A673 (cell line): Measurements from ENCODE around the gene GLRX3. TPM values are rescaled to one million over a fixed set of nuclear protein-coding genes. Genes with fewer than 3 reads are reported as not detected.

Experiments
- BruUV-seq: library from RNA; stranded (reverse); fragments of 400-500 nt; replicated peaks from 2 replicates; lab custom pipeline; 2021; lab: Mats Ljungman, UMichigan
- CTCF ChIA-PET: fragments of 300-600 bp; sonication (Branson Sonifier 250); formaldehyde crosslinking; loops from one replicate; lab custom pipeline; 2022; ENCODE audit warnings: antibody characterized with exemption; lab: Charles Lee
- POLR2A ChIA-PET: fragments of 300-600 bp; sonication (Branson Sonifier 250); formaldehyde crosslinking; loops from one replicate; lab custom pipeline; 2022; ENCODE audit warnings: antibody characterized with exemption; ENCODE audit not compliant: low non-redundant PET; lab: Charles Lee
- DNase-seq: peaks from one replicate; pipeline ENCODE4 v3.0.0-alpha.2; 2015; ENCODE audit warnings: low spot score
- H3K27ac ChIP-seq: fragments of 200-600 bp; sonication (generic); 2 replicates; pipeline ENCODE4 v1.5.1; 2016; ENCODE audit warnings: mixed run types, low read depth, mild to moderate bottlenecking, mixed read lengths, antibody characterized with exemption, low read length; ENCODE audit not compliant: poor library complexity, severe bottlenecking
- H3K27me3 ChIP-seq: fragments of 200-600 bp; sonication (generic); replicated peaks from 2 replicates; pipeline ENCODE4 v1.6.1; 2017; ENCODE audit warnings: mixed run types, low read depth, mild to moderate bottlenecking, mixed read lengths, antibody characterized with exemption, low read length; ENCODE audit not compliant: insufficient read depth, poor library complexity
- H3K36me3 ChIP-seq: fragments of 200-600 bp; sonication (generic); 2 replicates; pipeline ENCODE4 v1.6.1; 2016; ENCODE audit warnings: mixed run types, mild to moderate bottlenecking, mixed read lengths, antibody characterized with exemption, low read length; ENCODE audit not compliant: insufficient read depth, poor library complexity, severe bottlenecking
- H3K4me1 ChIP-seq: fragments of 200-600 bp; sonication (generic); 2 replicates; pipeline ENCODE4 v1.6.1; 2017; ENCODE audit warnings: mixed run types, mild to moderate bottlenecking, mixed read lengths, antibody characterized with exemption, low read length; ENCODE audit not compliant: insufficient read depth, poor library complexity, severe bottlenecking
- H3K4me3 ChIP-seq: fragments of 200-600 bp; sonication (generic); 2 replicates; pipeline ENCODE4 v1.5.1; 2016; ENCODE audit warnings: low read depth, mixed run types, mild to moderate bottlenecking, mixed read lengths, low read length; ENCODE audit not compliant: poor library complexity, severe bottlenecking
- H3K9me3 ChIP-seq: fragments of 200-600 bp; sonication (generic); 2 replicates; pipeline ENCODE4 v1.6.1; 2016; ENCODE audit warnings: mixed run types, low read depth, mild to moderate bottlenecking, mixed read lengths, antibody characterized with exemption, low read length; ENCODE audit not compliant: poor library complexity, severe bottlenecking
- EZH2 ChIP-seq: fragments of 200-600 bp; sonication (generic); IDR thresholded peaks from 2 replicates; pipeline ENCODE4 v1.6.1; 2017; ENCODE audit warnings: borderline replicate concordance, low read depth, mild to moderate bottlenecking, mixed read lengths, antibody characterized with exemption, low read length; ENCODE audit not compliant: poor library complexity, severe bottlenecking
- intact Hi-C: fragments of 100-400 bp; cut with micrococcal nuclease; formaldehyde crosslinking; loops from one replicate; pipeline ENCODE4 v1.10.0; 2022; ENCODE audit not compliant: unreplicated experiment
- total RNA-seq: library from RNA; stranded (reverse); gene quantifications from 2 replicates; pipeline ENCODE4 v1.2.3, GENCODE V29; 2021
- TF ChIP-seq, protein P1 (sequence below): fragments of 300-800, 200-600 bp; sonication (generic); conservative IDR thresholded peaks from 2 replicates; pipeline ENCODE4 v1.5.1; 2017; ENCODE audit warnings: low read depth, mild to moderate bottlenecking, antibody characterized with exemption, low read length, moderate library complexity, mixed read lengths

Gene GLRX3
- total RNA-seq, 1 experiment from 2014 or later = 197 TPM

DNA sequence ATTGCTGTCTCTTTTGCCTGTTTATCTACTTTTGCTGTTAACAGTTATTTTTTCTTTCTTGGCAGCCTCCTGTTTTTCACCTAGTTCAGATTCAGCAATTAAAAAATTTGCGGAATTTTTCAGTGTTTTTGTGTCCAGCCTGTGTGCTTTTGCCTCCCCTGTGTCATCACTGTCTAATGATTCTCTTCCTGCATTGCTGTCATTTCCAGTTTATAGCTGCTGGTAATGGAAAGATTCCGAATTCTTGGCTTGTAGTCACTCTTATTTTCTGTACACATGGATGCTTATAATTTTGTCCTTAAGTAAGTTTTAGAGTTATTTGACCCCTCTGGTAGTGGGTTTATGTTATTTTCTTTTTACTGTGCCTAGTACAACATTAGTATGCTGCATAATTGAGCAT lies 25.1 kb downstream of the GLRX3 start:
- Histone ChIP-seq H3K27ac (no peak overlapping the region), H3K4me3 (no peak overlapping the region), H3K27me3 (no peaks in the 10 kb centered on the region), H3K9me3 (no peaks in the 10 kb centered on the region), H3K36me3 (peaks cover 39% of the 10 kb centered on the region), H3K4me1 (peaks cover 11% of the 10 kb centered on the region)
- POLR2A ChIA-PET = no interaction called here
- CTCF ChIA-PET = no interaction called here
- TF ChIP-seq, protein P1, sequence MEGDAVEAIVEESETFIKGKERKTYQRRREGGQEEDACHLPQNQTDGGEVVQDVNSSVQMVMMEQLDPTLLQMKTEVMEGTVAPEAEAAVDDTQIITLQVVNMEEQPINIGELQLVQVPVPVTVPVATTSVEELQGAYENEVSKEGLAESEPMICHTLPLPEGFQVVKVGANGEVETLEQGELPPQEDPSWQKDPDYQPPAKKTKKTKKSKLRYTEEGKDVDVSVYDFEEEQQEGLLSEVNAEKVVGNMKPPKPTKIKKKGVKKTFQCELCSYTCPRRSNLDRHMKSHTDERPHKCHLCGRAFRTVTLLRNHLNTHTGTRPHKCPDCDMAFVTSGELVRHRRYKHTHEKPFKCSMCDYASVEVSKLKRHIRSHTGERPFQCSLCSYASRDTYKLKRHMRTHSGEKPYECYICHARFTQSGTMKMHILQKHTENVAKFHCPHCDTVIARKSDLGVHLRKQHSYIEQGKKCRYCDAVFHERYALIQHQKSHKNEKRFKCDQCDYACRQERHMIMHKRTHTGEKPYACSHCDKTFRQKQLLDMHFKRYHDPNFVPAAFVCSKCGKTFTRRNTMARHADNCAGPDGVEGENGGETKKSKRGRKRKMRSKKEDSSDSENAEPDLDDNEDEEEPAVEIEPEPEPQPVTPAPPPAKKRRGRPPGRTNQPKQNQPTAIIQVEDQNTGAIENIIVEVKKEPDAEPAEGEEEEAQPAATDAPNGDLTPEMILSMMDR = no peak
- no peak for TF ChIP-seq EZH2
- BruUV-seq = no TSS peak
- DNase-seq = no peak
- intact Hi-C loops = no loop called here

DNA sequence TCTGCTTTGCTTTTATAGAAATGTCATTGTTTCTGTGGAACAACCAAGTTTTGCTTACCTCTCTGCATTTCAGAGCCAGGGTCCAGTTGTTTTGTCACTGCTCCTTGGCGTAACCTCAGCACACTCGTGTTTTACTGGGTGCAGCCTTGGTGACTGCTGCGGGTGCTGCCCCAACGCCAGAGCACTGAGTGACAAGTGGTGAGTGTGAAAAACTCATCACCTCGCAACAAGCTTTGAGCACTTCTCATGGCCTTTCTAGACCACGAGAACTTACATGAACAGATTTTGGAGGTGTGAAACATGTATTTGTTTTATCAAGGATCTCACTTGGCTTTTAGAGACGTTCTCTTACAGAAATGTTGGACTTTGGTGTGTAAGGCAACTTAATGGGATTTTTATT lies 31.0 kb downstream of the GLRX3 start:
- BruUV-seq = no TSS peak
- H3K27me3 ChIP-seq = no peaks in the 10 kb centered on the region
- peaks cover 16% of the 10 kb centered on the region for H3K4me1 ChIP-seq
- peaks cover 30% of the 10 kb centered on the region for H3K36me3 ChIP-seq
- CTCF ChIA-PET = no interaction called here
- no peak for DNase-seq
- no peaks in the 10 kb centered on the region for H3K9me3 ChIP-seq
- TF ChIP-seq EZH2 = no peak
- TF ChIP-seq, protein P1 = no peak
- POLR2A ChIA-PET = no interaction called here
- intact Hi-C loops = no loop called here
- no peak overlapping the region for H3K27ac ChIP-seq
- H3K4me3 ChIP-seq = no peak overlapping the region

DNA sequence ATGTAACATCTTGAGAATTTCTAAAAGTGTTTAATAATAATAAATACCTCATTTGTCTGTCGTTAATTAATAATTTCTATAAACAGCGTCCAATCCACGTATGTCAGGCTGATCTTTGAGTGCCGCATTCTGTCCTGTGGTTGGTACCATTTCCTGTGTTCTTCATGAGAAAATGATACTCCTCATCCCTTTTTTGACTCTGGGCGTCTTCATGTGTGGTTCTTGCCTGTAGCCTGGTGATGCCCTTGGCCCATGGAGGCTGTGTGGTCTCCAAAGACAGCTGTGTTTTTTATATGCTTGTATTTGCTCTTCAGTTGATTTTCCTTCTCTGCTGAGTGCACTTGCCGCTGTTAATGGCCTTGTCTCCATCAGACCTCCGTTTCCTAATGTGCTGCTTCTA lies 31.5 kb downstream of the GLRX3 start:
- peaks cover 26% of the 10 kb centered on the region for H3K36me3 ChIP-seq
- peaks cover 16% of the 10 kb centered on the region for H3K4me1 ChIP-seq
- CTCF ChIA-PET = no interaction called here
- intact Hi-C loops = no loop called here
- no peaks in the 10 kb centered on the region for H3K9me3 ChIP-seq
- no peak for DNase-seq
- BruUV-seq = no TSS peak
- H3K4me3 ChIP-seq = no peak overlapping the region
- TF ChIP-seq, protein P1 = no peak
- no peak for TF ChIP-seq EZH2
- H3K27me3 ChIP-seq = no peaks in the 10 kb centered on the region
- H3K27ac ChIP-seq = no peak overlapping the region
- POLR2A ChIA-PET = no interaction called here
